Thyroid gland (tissue), 4 donors: Measurements from ENCODE around the gene ZNF398. TPM values are rescaled to one million over a fixed set of nuclear protein-coding genes. Genes with fewer than 3 reads are reported as not detected.

ENCODE experiments used
- DNase-seq, 2 donors: peaks; one replicate each; pipeline ENCODE4 v3.0.0-alpha.2; 2019
- H3K27ac ChIP-seq, 3 donors: fragments of 200-600 bp; sonication (generic); 1 replicate in 2 of 3; 2 replicates in 1 of 3; pipeline ENCODE4 v1.5.1; 2016 to 2019; ENCODE audit warnings: mild to moderate bottlenecking in 1 of 3, moderate library complexity in 1 of 3
- H3K27me3 ChIP-seq: fragments of 200-600 bp; sonication (generic); one replicate; pipeline ENCODE4 v1.5.1; 2019
- H3K36me3 ChIP-seq, 2 donors: fragments of 200-600 bp; sonication (generic); one replicate each; pipeline ENCODE4 v1.5.1; 2016 to 2019
- H3K4me1 ChIP-seq, 2 donors: fragments of 200-600 bp; sonication (generic); one replicate each; pipeline ENCODE4 v1.5.1; 2017 to 2019
- H3K4me3 ChIP-seq, 3 donors: fragments of 200-600 bp; sonication (generic); replicated peaks in 1 of 3; 1 replicate in 2 of 3; 2 replicates in 1 of 3; pipeline ENCODE4 v1.5.1; 2016; ENCODE audit warnings: mild to moderate bottlenecking in 1 of 3
- H3K9me3 ChIP-seq: fragments of 200-600 bp; sonication (generic); one replicate; pipeline ENCODE4 v1.5.1; 2017
- POLR2A ChIP-seq, 2 donors: fragments of 450-650 bp; IDR thresholded peaks; one replicate each; pipeline ENCODE4 v1.6.1; 2017; ENCODE audit warnings: antibody characterized with exemption in 2 of 2, mild to moderate bottlenecking in 2 of 2, moderate library complexity in 1 of 2
- WGBS, 2 donors: methylation state at CpG; one replicate each; pipeline ENCODE4 v1.1.5; 2017; 5-methylcytosine and 5-hydroxymethylcytosine counted together
- intact Hi-C: fragments of 100-400 bp; cut with DNase I; formaldehyde crosslinking; loops from one replicate; pipeline ENCODE4 v1.15.1; 2023
- total RNA-seq, 4 donors: library from RNA; depleted of rRNA; stranded (reverse); fragments of >200 nt; gene quantifications; one replicate each; pipeline ENCODE4 v1.2.3, GENCODE V29; 2016
- TF ChIP-seq, protein P1 (sequence below), 6 experiments: fragments of 200-600 bp in 3 of 6; fragments of 450-650 bp in 3 of 6; sonication (generic) in 3 of 6; IDR thresholded peaks; one replicate each; pipeline ENCODE4 v1.5.1; 2016 to 2019; ENCODE audit warnings: antibody characterized with exemption in 6 of 6, mild to moderate bottlenecking in 2 of 6, inconsistent platforms in 1 of 6, moderate library complexity in 1 of 6

Gene ZNF398
- total RNA-seq, 4 donors from 2014 or later = 19.6 to 29.9 (median 23.0) TPM

GRCh38 chr7:149218469-149219420, 71.5 kb downstream of the ZNF398 start:
- Histone ChIP-seq H3K27me3 (no peaks in the 10 kb centered on the region), H3K27ac (no peak overlapping the region), H3K9me3 (no peaks in the 10 kb centered on the region), H3K36me3 (peaks cover 32 to 46% of the 10 kb centered on the region in 2 donors), H3K4me1 (no peaks in the 10 kb centered on the region), H3K4me3 (no peak overlapping the region)
- no peak for DNase-seq
- intact Hi-C loops = no loop called here
- no peak for TF ChIP-seq POLR2A (IDR thresholded peaks at IDR 0.05)
- TF ChIP-seq, protein P1, sequence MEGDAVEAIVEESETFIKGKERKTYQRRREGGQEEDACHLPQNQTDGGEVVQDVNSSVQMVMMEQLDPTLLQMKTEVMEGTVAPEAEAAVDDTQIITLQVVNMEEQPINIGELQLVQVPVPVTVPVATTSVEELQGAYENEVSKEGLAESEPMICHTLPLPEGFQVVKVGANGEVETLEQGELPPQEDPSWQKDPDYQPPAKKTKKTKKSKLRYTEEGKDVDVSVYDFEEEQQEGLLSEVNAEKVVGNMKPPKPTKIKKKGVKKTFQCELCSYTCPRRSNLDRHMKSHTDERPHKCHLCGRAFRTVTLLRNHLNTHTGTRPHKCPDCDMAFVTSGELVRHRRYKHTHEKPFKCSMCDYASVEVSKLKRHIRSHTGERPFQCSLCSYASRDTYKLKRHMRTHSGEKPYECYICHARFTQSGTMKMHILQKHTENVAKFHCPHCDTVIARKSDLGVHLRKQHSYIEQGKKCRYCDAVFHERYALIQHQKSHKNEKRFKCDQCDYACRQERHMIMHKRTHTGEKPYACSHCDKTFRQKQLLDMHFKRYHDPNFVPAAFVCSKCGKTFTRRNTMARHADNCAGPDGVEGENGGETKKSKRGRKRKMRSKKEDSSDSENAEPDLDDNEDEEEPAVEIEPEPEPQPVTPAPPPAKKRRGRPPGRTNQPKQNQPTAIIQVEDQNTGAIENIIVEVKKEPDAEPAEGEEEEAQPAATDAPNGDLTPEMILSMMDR (IDR thresholded peaks at IDR 0.05) = no peak
- 91 to 93% methylated on average over 10 of the region's 10 CpGs for WGBS, 2 donors

DNA sequence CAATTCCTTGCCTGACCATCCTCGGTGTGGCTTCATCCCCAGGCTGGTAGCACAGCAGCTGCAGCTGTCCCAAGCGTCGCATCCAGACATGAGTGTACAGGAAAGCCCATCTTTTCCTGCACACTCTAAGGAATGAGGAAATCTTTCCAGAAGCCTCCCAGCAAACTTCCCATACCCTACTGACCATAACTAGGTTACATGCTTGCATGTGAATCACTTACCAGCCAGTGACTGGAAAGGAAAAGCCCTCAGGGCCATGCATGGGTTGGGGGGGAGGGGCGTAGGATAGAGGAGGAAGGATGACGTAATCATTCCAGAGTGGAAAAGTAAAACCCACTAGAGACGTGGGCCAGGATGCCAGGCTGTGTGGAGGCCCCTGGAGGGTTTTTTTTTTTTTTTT, 73.3 kb downstream of the ZNF398 start:
- Histone ChIP-seq H3K9me3 (no peaks in the 10 kb centered on the region), H3K4me3 (no peak overlapping the region), H3K36me3 (peaks cover 24 to 42% of the 10 kb centered on the region in 2 donors), H3K27me3 (no peaks in the 10 kb centered on the region), H3K27ac (no peak overlapping the region), H3K4me1 (no peaks in the 10 kb centered on the region)
- intact Hi-C loops = no loop called here
- no peak for DNase-seq
- TF ChIP-seq POLR2A (IDR thresholded peaks at IDR 0.05) = no peak
- TF ChIP-seq, protein P1 (IDR thresholded peaks at IDR 0.05) = no peak
- WGBS, 2 donors = 79 to 83% methylated on average over 6 of the region's 6 CpGs

GRCh38 chr7:149223176-149223575, 75.9 kb downstream of the ZNF398 start:
- Histone ChIP-seq H3K4me1 (no peaks in the 10 kb centered on the region), H3K9me3 (no peaks in the 10 kb centered on the region), H3K4me3 (no peak overlapping the region), H3K36me3 (peaks cover 7 to 24% of the 10 kb centered on the region in 2 donors), H3K27me3 (no peaks in the 10 kb centered on the region), H3K27ac (no peak overlapping the region)
- WGBS, 2 donors = 95 to 96% methylated on average over 8 of the region's 8 CpGs
- no peak for DNase-seq
- intact Hi-C loops = no loop called here
- TF ChIP-seq POLR2A (IDR thresholded peaks at IDR 0.05) = no peak
- TF ChIP-seq, protein P1 (IDR thresholded peaks at IDR 0.05) = no peak

- Histone ChIP-seq H3K4me3 (no peak overlapping the region), H3K27me3 (no peaks in the 10 kb centered on the region), H3K36me3 (peaks cover 7 to 20% of the 10 kb centered on the region in 2 donors), H3K9me3 (no peaks in the 10 kb centered on the region), H3K4me1 (no peaks in the 10 kb centered on the region), H3K27ac (no peak overlapping the region)
- TF ChIP-seq POLR2A (IDR thresholded peaks at IDR 0.05) = no peak
- TF ChIP-seq, protein P1 (IDR thresholded peaks at IDR 0.05) = no peak
- 93 to 98% methylated on average over 3 to 23 of the region's 39 CpGs for WGBS, 2 donors
- intact Hi-C loops = no loop called here
- no peak for DNase-seq
Observed at GRCh38 chr7:149223761-149224160, 76.5 kb downstream of the ZNF398 start.

GRCh38 chr7:149224352-149224751, 77.1 kb downstream of the ZNF398 start:
- WGBS, 2 donors = 97 to 99% methylated on average over 19 to 36 of the region's 37 CpGs
- Histone ChIP-seq H3K27me3 (no peaks in the 10 kb centered on the region), H3K36me3 (peaks cover 7 to 20% of the 10 kb centered on the region in 2 donors), H3K4me1 (no peaks in the 10 kb centered on the region), H3K27ac (no peak overlapping the region), H3K4me3 (no peak overlapping the region), H3K9me3 (no peaks in the 10 kb centered on the region)
- no peak for DNase-seq
- TF ChIP-seq, protein P1 (IDR thresholded peaks at IDR 0.05) = no peak
- no peak for TF ChIP-seq POLR2A (IDR thresholded peaks at IDR 0.05)
- intact Hi-C loops = no loop called here
